ENCODE results near the gene LSM14A. TPM values are rescaled to one million over a fixed set of nuclear protein-coding genes. Genes with fewer than 3 reads are reported as not detected.
"Not testable (repeated sequence)": the region's sequence is repeated elsewhere in the genome, so short reads cannot be mapped to it uniquely, and the experiment has no call there.

LSM14A gene
- total and polyA plus RNA-seq, 4 experiments from 2014 or later: 158 to 176 (median 170) TPM

GRCh38 chr19:34215666-34216038 is 43.3 kb downstream of the LSM14A start:
- Histone ChIP-seq H3K36me3 (ENCODE audit: insufficient read depth, low read length) (peaks cover 10% of the 10 kb centered on the region), H3K27ac (ENCODE audit: low read depth, low read length) (no peak overlapping the region), H3K4me3 (ENCODE audit: low read length in 2 of 2) (no peak overlapping the region), H3K27me3 (ENCODE audit: insufficient read depth, low read length) (no peaks in the 10 kb centered on the region), H3K4me1 (ENCODE audit: insufficient read depth, low read length) (peaks cover 32% of the 10 kb centered on the region), H3K9me3 (ENCODE audit: control insufficient read depth in 1 of 2, low read length in 2 of 2) (no peaks in the 10 kb centered on the region)
- no peak for DNase-seq
- Mint-ChIP-seq H3K4me1 (peaks cover 25 to 51% (median 39%) of the 10 kb centered on the region in 4 donors), H3K27ac (peak overlapping the region in 2 of 7 donors; percentile 61 to 84), H3K9me3 (no peaks in the 10 kb centered on the region), H3K27me3 (no peaks in the 10 kb centered on the region), H3K36me3 (peaks cover 21 to 51% of the 10 kb centered on the region in 2 donors), H3K4me3 (peak overlapping the region in 2 of 8 donors; percentile 31 to 35)
- intact Hi-C loops (cut with micrococcal nuclease): loop anchor here (5.0 kb wide), 2 partner anchors 42 to 132 kb away; no protein-coding TSS in a partner anchor
- ChIA-PET CTCF (ENCODE audit: partially characterized antibody) (interaction anchor here (0.5 to 1.7 kb wide), 3 partner anchors 9 to 131 kb away, joined by 3 to 4 read pairs (median 3); no protein-coding TSS in a partner anchor), POLR2A (ENCODE audit: partially characterized antibody) (no interaction called here)

GRCh38 chr19:34216745-34217219 is 44.5 kb downstream of the LSM14A start:
- H3K27me3 Mint-ChIP-seq; H3K27me3 ChIP-seq (ENCODE audit: insufficient read depth, low read length); H3K9me3 ChIP-seq (ENCODE audit: control insufficient read depth in 1 of 2, low read length in 2 of 2); H3K4me3 Mint-ChIP-seq; H3K9me3 Mint-ChIP-seq; H3K27ac ChIP-seq (ENCODE audit: low read depth, low read length); H3K4me3 ChIP-seq (ENCODE audit: low read length in 2 of 2); DNase-seq: not testable (repeated sequence)
- intact Hi-C loops (cut with micrococcal nuclease): loop anchor here (5.0 kb wide), 2 partner anchors 41 to 131 kb away; no protein-coding TSS in a partner anchor
- Mint-ChIP-seq H3K4me1 (peaks cover 27 to 56% (median 39%) of the 10 kb centered on the region in 4 donors), H3K27ac (peak overlapping the region in 3 of 7 donors; percentile 17 to 36 (median 21)), H3K36me3 (peaks cover 30 to 59% of the 10 kb centered on the region in 2 donors)
- H3K4me1 ChIP-seq (ENCODE audit: insufficient read depth, low read length): peaks cover 32% of the 10 kb centered on the region
- CTCF ChIA-PET (ENCODE audit: partially characterized antibody): interaction anchor here (1.0 to 1.7 kb wide), 3 partner anchors 8 to 129 kb away, joined by 3 to 5 read pairs (median 4); no protein-coding TSS in a partner anchor
- peaks cover 15% of the 10 kb centered on the region for H3K36me3 ChIP-seq (ENCODE audit: insufficient read depth, low read length)
- POLR2A ChIA-PET (ENCODE audit: partially characterized antibody): interaction anchor here (5.6 kb wide), 1 partner anchor 44 kb away, joined by 29 read pairs; the partner anchor contains the start of gene LSM14A

- peak overlapping the region; percentile 48 to 97 (median 86) for H3K27ac Mint-ChIP-seq
- H3K4me1 Mint-ChIP-seq: peaks cover 28 to 62% (median 41%) of the 10 kb centered on the region in 4 donors
- CTCF ChIA-PET (ENCODE audit: partially characterized antibody): interaction anchor here (0.9 to 1.4 kb wide), 6 partner anchors 20 to 440 kb away, joined by 4 to 9 read pairs (median 4); no protein-coding TSS in a partner anchor
- POLR2A ChIA-PET (ENCODE audit: partially characterized antibody): interaction anchor here (0.6 to 5.6 kb wide), 5 partner anchors 8 to 93 kb away, joined by 3 to 29 read pairs (median 3); partner anchors contain the start of gene LSM14A
- H3K4me3 ChIP-seq (ENCODE audit: low read length in 2 of 2): no peak overlapping the region
- peak; percentile 82 to 87 (median 86) for DNase-seq
- peaks cover 32% of the 10 kb centered on the region for H3K4me1 ChIP-seq (ENCODE audit: insufficient read depth, low read length)
- H3K9me3 Mint-ChIP-seq: no peaks in the 10 kb centered on the region
- no peaks in the 10 kb centered on the region for H3K9me3 ChIP-seq (ENCODE audit: control insufficient read depth in 1 of 2, low read length in 2 of 2)
- H3K27me3 Mint-ChIP-seq: no peaks in the 10 kb centered on the region
- peaks cover 29% of the 10 kb centered on the region for H3K36me3 ChIP-seq (ENCODE audit: insufficient read depth, low read length)
- peak overlapping the region; percentile 2 for H3K27ac ChIP-seq (ENCODE audit: low read depth, low read length)
- intact Hi-C loops (cut with micrococcal nuclease): loop anchor here (1.0 to 5.0 kb wide), 4 partner anchors 39 to 129 kb away; partner anchors contain the start of gene LSM14A
- peak overlapping the region; percentile 53 to 72 (median 66) for H3K4me3 Mint-ChIP-seq
- H3K27me3 ChIP-seq (ENCODE audit: insufficient read depth, low read length): no peaks in the 10 kb centered on the region
- peaks cover 40 to 64% of the 10 kb centered on the region in 2 donors for H3K36me3 Mint-ChIP-seq
Observed at GRCh38 chr19:34217952-34218817, 45.9 kb downstream of the LSM14A start.

- H3K4me3 ChIP-seq (ENCODE audit: low read length in 2 of 2): no peak overlapping the region
- Mint-ChIP-seq H3K27ac (peak overlapping the region; percentile 48 to 97 (median 86)), H3K36me3 (peaks cover 44 to 67% of the 10 kb centered on the region in 2 donors), H3K27me3 (no peaks in the 10 kb centered on the region), H3K4me3 (peak overlapping the region in 6 of 8 donors; percentile 39 to 69 (median 61)), H3K4me1 (peaks cover 32 to 66% (median 45%) of the 10 kb centered on the region in 4 donors), H3K9me3 (no peaks in the 10 kb centered on the region)
- ChIA-PET CTCF (ENCODE audit: partially characterized antibody) (interaction anchor here (0.8 to 1.4 kb wide), 12 partner anchors 9 to 441 kb away, joined by 3 to 12 read pairs (median 4); no protein-coding TSS in a partner anchor), POLR2A (ENCODE audit: partially characterized antibody) (interaction anchor here (1.3 to 5.6 kb wide), 2 partner anchors 46 to 50 kb away, joined by 6 to 29 read pairs; partner anchors contain the start of gene LSM14A)
- no peaks in the 10 kb centered on the region for H3K9me3 ChIP-seq (ENCODE audit: control insufficient read depth in 1 of 2, low read length in 2 of 2)
- DNase-seq: no peak
- H3K27me3 ChIP-seq (ENCODE audit: insufficient read depth, low read length): no peaks in the 10 kb centered on the region
- intact Hi-C loops (cut with micrococcal nuclease): loop anchor here (1.0 to 5.0 kb wide), 4 partner anchors 39 to 129 kb away; partner anchors contain the start of gene LSM14A
- H3K36me3 ChIP-seq (ENCODE audit: insufficient read depth, low read length): peaks cover 35% of the 10 kb centered on the region
- peaks cover 32% of the 10 kb centered on the region for H3K4me1 ChIP-seq (ENCODE audit: insufficient read depth, low read length)
- H3K27ac ChIP-seq (ENCODE audit: low read depth, low read length): peak overlapping the region; percentile 2
Observed at GRCh38 chr19:34218818-34219164, 46.5 kb downstream of the LSM14A start.

- H3K4me1 ChIP-seq (ENCODE audit: insufficient read depth, low read length): peaks cover 42% of the 10 kb centered on the region
- H3K27ac Mint-ChIP-seq: peak overlapping the region in 6 of 7 donors; percentile 0 to 83 (median 39)
- H3K27me3 ChIP-seq (ENCODE audit: insufficient read depth, low read length): no peaks in the 10 kb centered on the region
- DNase-seq: peak; percentile 39 to 57 (median 52)
- peaks cover 45 to 68% (median 53%) of the 10 kb centered on the region in 4 donors for H3K4me1 Mint-ChIP-seq
- no peak overlapping the region for H3K4me3 ChIP-seq (ENCODE audit: low read length in 2 of 2)
- H3K9me3 ChIP-seq (ENCODE audit: control insufficient read depth in 1 of 2, low read length in 2 of 2): no peaks in the 10 kb centered on the region
- POLR2A ChIA-PET (ENCODE audit: partially characterized antibody): interaction anchor here (0.6 to 5.6 kb wide), 2 partner anchors 48 to 197 kb away, joined by 3 to 29 read pairs; partner anchors contain the start of gene LSM14A
- CTCF ChIA-PET (ENCODE audit: partially characterized antibody): interaction anchor here (0.7 to 2.0 kb wide), 13 partner anchors 8 to 126 kb away, joined by 3 to 10 read pairs (median 4); no protein-coding TSS in a partner anchor
- peaks cover 49 to 72% of the 10 kb centered on the region in 2 donors for H3K36me3 Mint-ChIP-seq
- no peaks in the 10 kb centered on the region for H3K27me3 Mint-ChIP-seq
- H3K27ac ChIP-seq (ENCODE audit: low read depth, low read length): no peak overlapping the region
- peak overlapping the region in 1 of 8 donors; percentile 44 for H3K4me3 Mint-ChIP-seq
- peaks cover 43% of the 10 kb centered on the region for H3K36me3 ChIP-seq (ENCODE audit: insufficient read depth, low read length)
- intact Hi-C loops (cut with micrococcal nuclease): loop anchor here (5.0 kb wide), 1 partner anchor 33 kb away; no protein-coding TSS in a partner anchor
- no peaks in the 10 kb centered on the region for H3K9me3 Mint-ChIP-seq
Observed at GRCh38 chr19:34220472-34221063, 48.3 kb downstream of the LSM14A start.

- CTCF ChIA-PET (ENCODE audit: partially characterized antibody): interaction anchor here (1.1 to 2.0 kb wide), 2 partner anchors 35 to 124 kb away, joined by 3 to 9 read pairs; no protein-coding TSS in a partner anchor
- H3K27ac Mint-ChIP-seq: no peak overlapping the region
Observed at GRCh38 chr19:34222386-34222785, 50.1 kb downstream of the LSM14A start.

More at GRCh38 chr19:34222386-34222785, 50.1 kb downstream of the LSM14A start:
- Mint-ChIP-seq H3K9me3 (no peaks in the 10 kb centered on the region), H3K36me3 (peaks cover 55 to 80% of the 10 kb centered on the region in 2 donors), H3K27me3 (no peaks in the 10 kb centered on the region), H3K4me3 (no peak overlapping the region), H3K4me1 (peaks cover 43 to 70% (median 53%) of the 10 kb centered on the region in 4 donors)
- no peaks in the 10 kb centered on the region for H3K9me3 ChIP-seq (ENCODE audit: control insufficient read depth in 1 of 2, low read length in 2 of 2)
- intact Hi-C loops (cut with micrococcal nuclease): loop anchor here (5.0 kb wide), 1 partner anchor 35 kb away; no protein-coding TSS in a partner anchor
- H3K4me3 ChIP-seq (ENCODE audit: low read length in 2 of 2): no peak overlapping the region
- H3K4me1 ChIP-seq (ENCODE audit: insufficient read depth, low read length): peaks cover 43% of the 10 kb centered on the region
- H3K36me3 ChIP-seq (ENCODE audit: insufficient read depth, low read length): peaks cover 45% of the 10 kb centered on the region
- POLR2A ChIA-PET (ENCODE audit: partially characterized antibody): no interaction called here
- no peaks in the 10 kb centered on the region for H3K27me3 ChIP-seq (ENCODE audit: insufficient read depth, low read length)
- DNase-seq: no peak
- H3K27ac ChIP-seq (ENCODE audit: low read depth, low read length): no peak overlapping the region
